Measurements from ENCODE around the gene EFHD1.
A peak's percentile ranks its signal among the peaks of the same experiment; 100 is the strongest.

The EFHD1 gene

DNA sequence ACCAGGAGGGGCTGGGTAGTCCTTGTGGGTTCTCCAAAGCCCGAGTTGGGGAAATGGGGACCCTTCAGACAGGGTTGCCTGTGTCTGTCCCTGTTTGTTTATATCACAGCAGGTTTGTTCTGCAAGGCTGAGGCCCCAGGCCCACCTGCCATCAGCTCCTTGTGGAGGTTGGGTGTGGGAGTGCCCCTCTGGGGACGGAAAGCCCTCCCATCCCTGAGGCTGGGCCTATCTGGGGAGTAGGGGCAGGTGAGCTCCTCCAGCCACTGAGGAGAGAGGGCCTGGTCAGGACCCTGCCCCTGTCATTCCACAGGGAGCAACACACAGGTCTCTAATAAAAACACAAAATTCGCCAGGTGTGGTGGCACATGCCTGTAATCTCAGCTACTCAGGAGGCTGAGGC, 23.3 kb upstream of the EFHD1 start:
- Histone ChIP-seq H3K27me3 (ENCODE audit: control insufficient read depth, low read length) (no peaks in the 10 kb centered on the region), H3K27ac (ENCODE audit: low read depth, low read length) (no peak overlapping the region), H3K36me3 (ENCODE audit: control insufficient read depth, low read length) (no peaks in the 10 kb centered on the region)

DNA sequence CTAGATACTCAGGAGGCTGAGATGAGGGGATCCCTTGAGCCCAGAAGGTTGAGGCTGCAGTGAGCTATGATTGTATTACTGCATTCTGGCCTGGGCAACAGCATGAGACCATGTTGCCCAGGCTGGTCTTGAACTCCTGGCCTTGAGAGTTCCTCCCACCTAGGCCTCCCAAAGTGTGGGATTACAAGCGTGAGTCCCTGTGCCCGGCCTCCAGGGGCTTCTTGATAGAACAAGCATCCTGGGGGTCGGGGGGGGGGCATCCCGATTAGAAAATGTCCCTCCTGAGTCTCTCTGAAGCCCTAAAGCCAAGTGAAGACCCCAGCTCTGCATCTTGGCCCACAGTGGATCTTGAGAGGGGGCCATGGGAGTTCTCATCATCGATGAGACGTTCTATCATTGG, 22.3 kb upstream of the EFHD1 start:
- H3K9me3 ChIP-seq (ENCODE audit: control insufficient read depth, insufficient read depth, low read length): no peaks in the 10 kb centered on the region
- no peaks in the 10 kb centered on the region for H3K27me3 ChIP-seq (ENCODE audit: control insufficient read depth, low read length)
- H3K4me3 ChIP-seq (ENCODE audit: low read length): no peak overlapping the region
- no peak overlapping the region for H3K27ac ChIP-seq (ENCODE audit: low read depth, low read length)
- H3K4me2 ChIP-seq (ENCODE audit: low read length): no peak overlapping the region
- H4K20me1 ChIP-seq (ENCODE audit: control insufficient read depth, insufficient read depth, low read depth, low read length): no peaks in the 10 kb centered on the region
- TF ChIP-seq, protein P1, sequence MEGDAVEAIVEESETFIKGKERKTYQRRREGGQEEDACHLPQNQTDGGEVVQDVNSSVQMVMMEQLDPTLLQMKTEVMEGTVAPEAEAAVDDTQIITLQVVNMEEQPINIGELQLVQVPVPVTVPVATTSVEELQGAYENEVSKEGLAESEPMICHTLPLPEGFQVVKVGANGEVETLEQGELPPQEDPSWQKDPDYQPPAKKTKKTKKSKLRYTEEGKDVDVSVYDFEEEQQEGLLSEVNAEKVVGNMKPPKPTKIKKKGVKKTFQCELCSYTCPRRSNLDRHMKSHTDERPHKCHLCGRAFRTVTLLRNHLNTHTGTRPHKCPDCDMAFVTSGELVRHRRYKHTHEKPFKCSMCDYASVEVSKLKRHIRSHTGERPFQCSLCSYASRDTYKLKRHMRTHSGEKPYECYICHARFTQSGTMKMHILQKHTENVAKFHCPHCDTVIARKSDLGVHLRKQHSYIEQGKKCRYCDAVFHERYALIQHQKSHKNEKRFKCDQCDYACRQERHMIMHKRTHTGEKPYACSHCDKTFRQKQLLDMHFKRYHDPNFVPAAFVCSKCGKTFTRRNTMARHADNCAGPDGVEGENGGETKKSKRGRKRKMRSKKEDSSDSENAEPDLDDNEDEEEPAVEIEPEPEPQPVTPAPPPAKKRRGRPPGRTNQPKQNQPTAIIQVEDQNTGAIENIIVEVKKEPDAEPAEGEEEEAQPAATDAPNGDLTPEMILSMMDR (IDR thresholded peaks at IDR 0.05; ENCODE audit: low read depth, low read length, poor library complexity, severe bottlenecking): no peak
- no peak for TF ChIP-seq EZH2phosphoT487 (IDR thresholded peaks at IDR 0.05; ENCODE audit: borderline replicate concordance, low read length)
- H3F3A ChIP-seq (ENCODE audit: control insufficient read depth, insufficient read depth): no peaks in the 10 kb centered on the region
- no peaks in the 10 kb centered on the region for H3K36me3 ChIP-seq (ENCODE audit: control insufficient read depth, low read length)
- no peaks in the 10 kb centered on the region for H3K9me2 ChIP-seq (replicated peaks; ENCODE audit: control insufficient read depth, low read length)
- peaks cover 3% of the 10 kb centered on the region; the same call in 1 of the 2 replicates for H3K4me1 ChIP-seq (ENCODE audit: control insufficient read depth, low read length)
- H3K79me2 ChIP-seq (ENCODE audit: control insufficient read depth, low read length): no peaks in the 10 kb centered on the region

More for the DNA sequence above, 23.3 kb upstream of the EFHD1 start:
- Histone ChIP-seq H3F3A (ENCODE audit: control insufficient read depth, insufficient read depth) (no peaks in the 10 kb centered on the region), H3K9me3 (ENCODE audit: control insufficient read depth, insufficient read depth, low read length) (no peaks in the 10 kb centered on the region), H3K4me2 (ENCODE audit: low read length) (no peak overlapping the region), H4K20me1 (ENCODE audit: control insufficient read depth, insufficient read depth, low read depth, low read length) (no peaks in the 10 kb centered on the region), H3K79me2 (ENCODE audit: control insufficient read depth, low read length) (no peaks in the 10 kb centered on the region), H3K4me1 (ENCODE audit: control insufficient read depth, low read length) (peaks cover 6% of the 10 kb centered on the region), H3K9me2 (replicated peaks; ENCODE audit: control insufficient read depth, low read length) (no peaks in the 10 kb centered on the region), H3K4me3 (ENCODE audit: low read length) (no peak overlapping the region)
- TF ChIP-seq EZH2phosphoT487 (IDR thresholded peaks at IDR 0.05; ENCODE audit: borderline replicate concordance, low read length): no peak
- TF ChIP-seq, protein P1 (IDR thresholded peaks at IDR 0.05; ENCODE audit: low read depth, low read length, poor library complexity, severe bottlenecking): no peak

DNA sequence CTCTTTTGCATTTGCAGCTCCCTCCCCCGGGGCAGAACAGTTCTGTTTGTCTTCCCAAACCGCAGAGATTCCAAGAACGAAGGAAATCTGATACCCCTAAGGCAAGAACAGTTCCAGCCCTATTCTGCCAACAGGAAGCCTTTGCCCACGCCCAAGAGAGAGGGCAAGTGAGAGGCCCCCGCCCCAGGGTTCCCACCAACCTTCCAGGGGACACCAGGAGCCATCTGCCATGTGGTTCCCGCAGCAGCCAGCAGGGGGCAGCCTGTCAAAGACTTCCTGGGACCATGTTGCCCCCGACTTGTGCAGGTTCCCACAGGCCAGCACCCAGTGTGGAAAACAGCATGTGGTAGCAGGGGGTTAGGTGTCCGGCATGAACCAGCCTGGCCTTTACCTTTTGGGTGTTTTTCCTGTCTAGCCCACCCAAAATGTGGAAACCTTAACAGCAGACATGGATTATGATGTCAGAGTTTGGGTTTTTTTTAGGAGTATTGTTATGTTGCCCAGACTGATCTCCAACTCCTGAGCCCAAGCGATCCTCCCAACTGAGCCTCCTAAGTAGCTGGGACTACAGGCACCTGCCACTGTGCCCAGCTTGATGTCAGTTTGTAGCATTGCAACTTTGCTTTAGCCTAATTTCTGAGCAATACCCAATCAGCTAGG, 21.7 kb upstream of the EFHD1 start:
- Histone ChIP-seq H3K4me3 (ENCODE audit: low read length) (no peak overlapping the region), H3K79me2 (ENCODE audit: control insufficient read depth, low read length) (no peaks in the 10 kb centered on the region), H3K27me3 (ENCODE audit: control insufficient read depth, low read length) (no peaks in the 10 kb centered on the region), H3K9me2 (replicated peaks; ENCODE audit: control insufficient read depth, low read length) (no peaks in the 10 kb centered on the region), H3K4me1 (ENCODE audit: control insufficient read depth, low read length) (no peaks in the 10 kb centered on the region), H3K27ac (ENCODE audit: low read depth, low read length) (no peak overlapping the region), H4K20me1 (ENCODE audit: control insufficient read depth, insufficient read depth, low read depth, low read length) (no peaks in the 10 kb centered on the region), H3K9me3 (ENCODE audit: control insufficient read depth, insufficient read depth, low read length) (no peaks in the 10 kb centered on the region), H3F3A (ENCODE audit: control insufficient read depth, insufficient read depth) (no peaks in the 10 kb centered on the region), H3K36me3 (ENCODE audit: control insufficient read depth, low read length) (no peaks in the 10 kb centered on the region), H3K4me2 (ENCODE audit: low read length) (no peak overlapping the region)
- TF ChIP-seq, protein P1 (IDR thresholded peaks at IDR 0.05; ENCODE audit: low read depth, low read length, poor library complexity, severe bottlenecking): peak; percentile 97
- TF ChIP-seq EZH2phosphoT487 (IDR thresholded peaks at IDR 0.05; ENCODE audit: borderline replicate concordance, low read length): no peak

Measured in DOHH2 (cell line).